Measurements from ENCODE around the gene TUBGCP2.

- TF ChIP-seq CTCF (IDR thresholded peaks at IDR 0.05; ENCODE audit: insufficient read depth, low read length, poor library complexity, severe bottlenecking) (no peak), EZH2phosphoT487 (conservative IDR thresholded peaks at IDR 0.05; ENCODE audit: low read length) (no peak)
Observed at GRCh38 chr10:133276435-133277201, 32.1 kb downstream of the TUBGCP2 start, which contains the start of gene ADAM8.

Measured in SU-DHL-6 (cell line).